A549 (cell line): ENCODE results near the gene DMAC2. TPM values are rescaled to one million over a fixed set of nuclear protein-coding genes. Genes with fewer than 3 reads are reported as not detected.

Experiments
- ATAC-seq, 2 experiments: fragments of 200-7000 bp in 1 of 2; fragments of >200 bp in 1 of 2; cut with Nextera tagmentation in 1 of 2; cut with Tn5 transposase in 1 of 2; 3 replicates each; pipeline versions ENCODE4 v1.8.0 to v1.9.1; 2018 to 2020; ENCODE audit warnings: mild to moderate bottlenecking in 1 of 2, moderate library complexity in 1 of 2
- CTCF ChIA-PET: fragments of 300-600 bp; sonication (Branson Sonifier 250); formaldehyde crosslinking; extraction: SDS; loops from one replicate; lab custom pipeline; 2021; ENCODE audit warnings: antibody characterized with exemption, inconsistent platforms; lab: Yijun Ruan, JAX
- POLR2A ChIA-PET: fragments of 350-600 bp; formaldehyde crosslinking; extraction: SDS; loops from one replicate; lab custom pipeline; 2021; ENCODE audit warnings: antibody characterized with exemption, inconsistent platforms; lab: Yijun Ruan, JAX
- DNase-seq, 2 experiments: peaks; one replicate each; pipeline versions ENCODE4 v3.0.0 to v3.0.0-alpha.2; 2011 to 2016; ENCODE audit warnings: low read depth in 1 of 2, low spot score in 1 of 2
- FAIRE-seq: peaks from 2 replicates; lab custom pipeline; 2011; peaks lifted over from hg19 to GRCh38; lab: Jason Lieb, UNC
- H3K27ac ChIP-seq, 2 experiments: fragments of >200 bp; sonication (Bioruptor Twin); formaldehyde crosslinking; 3 replicates each; pipeline ENCODE4 v1.5.1; 2016 to 2017
- H3K4me1 ChIP-seq: fragments of >200 bp; sonication (Bioruptor Twin); formaldehyde crosslinking; 3 replicates; pipeline ENCODE4 v1.6.1; 2016
- H3K4me2 ChIP-seq: fragments of >200 bp; sonication (Bioruptor Twin); formaldehyde crosslinking; 3 replicates; pipeline ENCODE4 v1.6.1; 2016
- H3K4me3 ChIP-seq: fragments of >200 bp; sonication (Bioruptor Twin); formaldehyde crosslinking; 3 replicates; pipeline ENCODE4 v1.5.1; 2016
- H3K9me3 ChIP-seq: fragments of >200 bp; sonication (Bioruptor Twin); formaldehyde crosslinking; 3 replicates; pipeline ENCODE4 v1.6.1; 2016
- CBX2 ChIP-seq: fragments of 200-600 bp; sonication (generic); IDR thresholded peaks from 2 replicates; pipeline ENCODE4 v1.6.1; 2016; ENCODE audit warnings: low read depth, mild to moderate bottlenecking, borderline replicate concordance
- EHF ChIP-seq: fragments of 250-450 bp; sonication (Bioruptor Pico); IDR thresholded peaks from 2 replicates; pipeline ENCODE4 v1.5.0; 2020; ENCODE audit warnings: mild to moderate bottlenecking
- EHMT2 ChIP-seq: fragments of 200-600 bp; sonication (generic); IDR thresholded peaks from 2 replicates; pipeline ENCODE4 v1.6.1; 2016; ENCODE audit warnings: antibody characterized with exemption, low read depth, mild to moderate bottlenecking, moderate library complexity
- EP300 ChIP-seq, 2 experiments: fragments of >200 bp; sonication (Bioruptor Twin); formaldehyde crosslinking; IDR thresholded peaks; 2 replicates in 1 of 2; 3 replicates in 1 of 2; pipeline ENCODE4 v1.6.1; 2016 to 2017
- ESRRA ChIP-seq: fragments of 150-350 bp; IDR thresholded peaks from 2 replicates; pipeline ENCODE4 v1.6.1; 2014; ENCODE audit warnings: mild to moderate bottlenecking, low read length, borderline replicate concordance
- FOSB ChIP-seq: fragments of 250-450 bp; sonication (Bioruptor Pico); IDR thresholded peaks from 2 replicates; pipeline ENCODE4 v1.5.0; 2020; ENCODE audit warnings: mild to moderate bottlenecking, moderate library complexity
- FOSL2 ChIP-seq, 2 experiments: fragments of 450-650 bp in 1 of 2; fragments of >200 bp in 1 of 2; sonication (Bioruptor Twin) in 1 of 2; formaldehyde crosslinking; IDR thresholded peaks; 2 replicates each; pipeline versions ENCODE4 v1.5.0 to v1.6.1; 2016 to 2020; ENCODE audit warnings: mild to moderate bottlenecking in 1 of 2, moderate library complexity in 1 of 2
- FOXS1 ChIP-seq: fragments of 250-450 bp; sonication (Bioruptor Pico); IDR thresholded peaks from 2 replicates; pipeline ENCODE4 v1.5.0; 2020; ENCODE audit warnings: mild to moderate bottlenecking, moderate library complexity
- GATA3 ChIP-seq: IDR thresholded peaks from 2 replicates; pipeline ENCODE4 v1.6.1; 2012; ENCODE audit warnings: borderline replicate concordance
- HDAC2 ChIP-seq: fragments of 200-600 bp; sonication (generic); IDR thresholded peaks from 2 replicates; pipeline ENCODE4 v1.6.1; 2016
- MAX ChIP-seq: IDR thresholded peaks from 2 replicates; pipeline ENCODE4 v1.6.1; 2012
- MAZ ChIP-seq: fragments of 150-350 bp; IDR thresholded peaks from 2 replicates; pipeline ENCODE4 v1.6.1; 2014; ENCODE audit warnings: antibody characterized with exemption, low read depth, low read length, borderline replicate concordance
- NFE2L2 ChIP-seq: fragments of 150-350 bp; conservative IDR thresholded peaks from 2 replicates; pipeline ENCODE4 v1.6.1; 2014; ENCODE audit warnings: low read length
- NPAS2 ChIP-seq: fragments of 250-450 bp; sonication (Bioruptor Pico); IDR thresholded peaks from 2 replicates; pipeline ENCODE4 v1.8.0; 2022; ENCODE audit warnings: mild to moderate bottlenecking, moderate library complexity, borderline replicate concordance
- NR3C1 ChIP-seq: fragments of >200 bp; sonication (Bioruptor Twin); formaldehyde crosslinking; IDR thresholded peaks from 3 replicates; pipeline ENCODE4 v1.6.1; 2017
- POLR2A ChIP-seq: IDR thresholded peaks from 2 replicates; pipeline ENCODE4 v1.6.1; 2012; ENCODE audit warnings: mild to moderate bottlenecking, low read length
- POLR2AphosphoS2 ChIP-seq: conservative IDR thresholded peaks from 2 replicates; pipeline ENCODE4 v1.6.1; 2012; ENCODE audit warnings: low read length, improper control_type of control experiment, inconsistent platforms
- RCOR1 ChIP-seq: fragments of 150-350 bp; IDR thresholded peaks from 2 replicates; pipeline ENCODE4 v1.6.1; 2014; ENCODE audit warnings: antibody characterized with exemption, low read length, low read depth
- RFX5 ChIP-seq: fragments of 450-650 bp; IDR thresholded peaks from 2 replicates; pipeline ENCODE4 v1.7.1; 2014; ENCODE audit warnings: antibody characterized with exemption, mild to moderate bottlenecking, moderate library complexity
- ZC3H11A ChIP-seq: fragments of 450-650 bp; IDR thresholded peaks from 2 replicates; pipeline ENCODE4 v1.6.1; 2014; ENCODE audit warnings: antibody characterized with exemption, mild to moderate bottlenecking
- WGBS: methylation state at CpG from one replicate; pipeline ENCODE4 v1.1.6; 2017; ENCODE audit errors: missing lambda C conversion rate; 5-methylcytosine and 5-hydroxymethylcytosine counted together
- polyA plus RNA-seq, 4 experiments: library from polyadenylated mRNA; depleted of rRNA in 3 of 4; stranded (reverse); fragments of >200 nt; fragmentation: RNase III in 1 of 4; extraction: RNeasy Plus Mini Kit Qiagen cat#74134 plus additional on column Dnase treatment in 1 of 4; gene quantifications; 2 replicates in 3 of 4; 3 replicates in 1 of 4; pipeline ENCODE4 v1.2.3, GENCODE V29; 2011 to 2017
- TF ChIP-seq, protein P1 (sequence below): fragments of 200-600 bp; sonication (generic); IDR thresholded peaks from 2 replicates; pipeline ENCODE4 v1.6.1; 2016; ENCODE audit warnings: antibody characterized with exemption, mild to moderate bottlenecking, moderate library complexity
- TF ChIP-seq, protein P2 (sequence below): fragments of 150-350 bp; IDR thresholded peaks from 2 replicates; pipeline ENCODE4 v1.6.1; 2014; ENCODE audit warnings: low read depth, mild to moderate bottlenecking, low read length

Gene DMAC2
- polyA plus RNA-seq, 2 of the 4 experiments (the other 2 are of a cell fraction) = 132 to 155 TPM

DNA sequence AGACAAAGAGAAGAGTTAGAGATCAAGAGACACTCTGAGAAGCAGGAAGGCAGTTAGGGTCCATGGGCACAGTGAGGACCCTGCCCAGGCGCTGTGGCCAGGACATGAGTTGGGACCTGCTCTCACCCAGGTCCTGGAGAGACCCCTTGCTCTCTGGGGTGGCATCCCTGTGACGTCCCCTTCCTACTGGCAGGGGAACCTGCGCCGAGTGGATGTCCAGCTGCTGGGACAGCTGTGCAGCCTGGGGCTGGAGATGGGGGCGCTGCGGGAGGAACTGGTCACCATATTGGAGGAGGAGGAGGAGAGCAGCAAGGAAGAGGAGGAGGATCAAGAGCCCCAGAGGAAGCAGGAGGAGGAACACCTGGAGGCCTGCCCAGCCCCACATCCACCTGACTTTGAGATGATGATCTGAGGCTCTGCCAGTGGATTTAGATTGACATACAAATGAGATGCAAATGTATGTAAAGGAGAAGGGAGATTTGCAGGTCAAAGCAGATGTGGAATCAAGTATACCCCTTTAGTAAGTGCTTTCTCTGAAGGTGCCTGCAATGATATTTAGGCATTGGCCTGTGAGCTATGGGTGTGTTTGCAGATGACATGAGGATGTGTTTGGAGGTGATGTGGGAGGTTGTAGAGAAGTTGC is 4.2 kb upstream of the DMAC2 start:
- Histone ChIP-seq H3K4me1 (peaks cover 9% of the 10 kb centered on the region; the same call in 2 of the 3 replicates), H3K9me3 (0 out of 3 replicates have a peak, but pooled peaks cover 4% of the 10 kb centered on the region), H3K4me2 (no peak overlapping the region), H3K4me3 (no peak overlapping the region), H3K27ac (no peak overlapping the region)
- ChIA-PET CTCF (interaction anchor here (0.6 to 15.6 kb wide), 11 partner anchors 12 to 415 kb away, joined by 3 to 1358 read pairs (median 3); partner anchors contain the start of gene CEACAM21), POLR2A (no interaction called here)
- DNase-seq = no peak
- ATAC-seq = no peak
- 68% methylated on average over 6 of the region's 6 CpGs for WGBS
- no peak for TF ChIP-seq GATA3
- TF ChIP-seq CBX2 = no peak
- no peak for TF ChIP-seq ZC3H11A
- TF ChIP-seq RFX5 = no peak
- TF ChIP-seq FOSB = no peak
- TF ChIP-seq FOXS1 (CRISPR knock-in tag) = no peak
- TF ChIP-seq ESRRA = no peak
- TF ChIP-seq, protein P1, sequence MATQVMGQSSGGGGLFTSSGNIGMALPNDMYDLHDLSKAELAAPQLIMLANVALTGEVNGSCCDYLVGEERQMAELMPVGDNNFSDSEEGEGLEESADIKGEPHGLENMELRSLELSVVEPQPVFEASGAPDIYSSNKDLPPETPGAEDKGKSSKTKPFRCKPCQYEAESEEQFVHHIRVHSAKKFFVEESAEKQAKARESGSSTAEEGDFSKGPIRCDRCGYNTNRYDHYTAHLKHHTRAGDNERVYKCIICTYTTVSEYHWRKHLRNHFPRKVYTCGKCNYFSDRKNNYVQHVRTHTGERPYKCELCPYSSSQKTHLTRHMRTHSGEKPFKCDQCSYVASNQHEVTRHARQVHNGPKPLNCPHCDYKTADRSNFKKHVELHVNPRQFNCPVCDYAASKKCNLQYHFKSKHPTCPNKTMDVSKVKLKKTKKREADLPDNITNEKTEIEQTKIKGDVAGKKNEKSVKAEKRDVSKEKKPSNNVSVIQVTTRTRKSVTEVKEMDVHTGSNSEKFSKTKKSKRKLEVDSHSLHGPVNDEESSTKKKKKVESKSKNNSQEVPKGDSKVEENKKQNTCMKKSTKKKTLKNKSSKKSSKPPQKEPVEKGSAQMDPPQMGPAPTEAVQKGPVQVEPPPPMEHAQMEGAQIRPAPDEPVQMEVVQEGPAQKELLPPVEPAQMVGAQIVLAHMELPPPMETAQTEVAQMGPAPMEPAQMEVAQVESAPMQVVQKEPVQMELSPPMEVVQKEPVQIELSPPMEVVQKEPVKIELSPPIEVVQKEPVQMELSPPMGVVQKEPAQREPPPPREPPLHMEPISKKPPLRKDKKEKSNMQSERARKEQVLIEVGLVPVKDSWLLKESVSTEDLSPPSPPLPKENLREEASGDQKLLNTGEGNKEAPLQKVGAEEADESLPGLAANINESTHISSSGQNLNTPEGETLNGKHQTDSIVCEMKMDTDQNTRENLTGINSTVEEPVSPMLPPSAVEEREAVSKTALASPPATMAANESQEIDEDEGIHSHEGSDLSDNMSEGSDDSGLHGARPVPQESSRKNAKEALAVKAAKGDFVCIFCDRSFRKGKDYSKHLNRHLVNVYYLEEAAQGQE = no peak
- TF ChIP-seq EHMT2 = no peak
- TF ChIP-seq HDAC2 = no peak
- TF ChIP-seq RCOR1 = no peak
- no peak for TF ChIP-seq POLR2AphosphoS2
- no peak for TF ChIP-seq POLR2A
- no peak for TF ChIP-seq MAZ
- peak; percentile 18 for FAIRE-seq

GRCh38 chr19:41442473-41443355 is 3.0 kb upstream of the DMAC2 start, which contains the start of gene ERICH4:
Gene ERICH4 (plus strand): TSS chr19:41443156. CDS start chr19:41443170, 14 bp downstream.
- 46% methylated on average over 7 of the region's 7 CpGs for WGBS

More at GRCh38 chr19:41442473-41443355, 3.0 kb upstream of the DMAC2 start, which contains the start of gene ERICH4:
- no peak for ATAC-seq
- 0 out of 3 replicates have a peak, but pooled peaks cover 4% of the 10 kb centered on the region for H3K9me3 ChIP-seq
- peaks cover 13% of the 10 kb centered on the region; the same call in 2 of the 3 replicates for H3K4me1 ChIP-seq
- 0 out of 6 replicates have a peak within 1 kb of the TSS, but pooled peaks of 1 of the 2 experiments have one; percentile 4 for H3K27ac ChIP-seq
- H3K4me2 ChIP-seq = no peak within 1 kb of the TSS
- FAIRE-seq = no peak
- DNase-seq = no peak
- no peak within 1 kb of the TSS for H3K4me3 ChIP-seq
- ChIA-PET POLR2A (interaction anchor here (1.1 kb wide), 1 partner anchor 79 kb away, joined by 3 read pairs; the partner anchor contains the start of gene B9D2), CTCF (interaction anchor here (0.6 to 2.8 kb wide), 19 partner anchors 9 to 416 kb away, joined by 3 to 23 read pairs (median 3); no protein-coding TSS in a partner anchor)
- TF ChIP-seq ZC3H11A (no peak), HDAC2 (no peak), NR3C1 (no peak), FOSL2 (IDR thresholded peaks at IDR 0.05) (no peak), FOSL2 (CRISPR knock-in tag; IDR thresholded peaks at IDR 0.05) (no peak), EHF (CRISPR knock-in tag) (no peak), NPAS2 (CRISPR knock-in tag) (no peak), EP300 (IDR thresholded peaks at IDR 0.05) (no peak), NFE2L2 (no peak), MAX (no peak)
- TF ChIP-seq, protein P2, sequence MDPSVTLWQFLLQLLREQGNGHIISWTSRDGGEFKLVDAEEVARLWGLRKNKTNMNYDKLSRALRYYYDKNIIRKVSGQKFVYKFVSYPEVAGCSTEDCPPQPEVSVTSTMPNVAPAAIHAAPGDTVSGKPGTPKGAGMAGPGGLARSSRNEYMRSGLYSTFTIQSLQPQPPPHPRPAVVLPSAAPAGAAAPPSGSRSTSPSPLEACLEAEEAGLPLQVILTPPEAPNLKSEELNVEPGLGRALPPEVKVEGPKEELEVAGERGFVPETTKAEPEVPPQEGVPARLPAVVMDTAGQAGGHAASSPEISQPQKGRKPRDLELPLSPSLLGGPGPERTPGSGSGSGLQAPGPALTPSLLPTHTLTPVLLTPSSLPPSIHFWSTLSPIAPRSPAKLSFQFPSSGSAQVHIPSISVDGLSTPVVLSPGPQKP = no peak
- TF ChIP-seq, protein P1 = no peak
